Endothelial cell of umbilical vein (primary cell): ENCODE data around the gene CACNA2D2. TPM values are rescaled to one million over a fixed set of nuclear protein-coding genes. Genes with fewer than 3 reads are reported as not detected.

ENCODE experiments used
- BruUV-seq: library from RNA; stranded (reverse); fragments of 400-500 nt; replicated peaks from 2 replicates; lab custom pipeline; 2021; lab: Mats Ljungman, UMichigan
- CTCF ChIA-PET: fragments of 300-600, 350-600 bp; sonication (Branson Sonifier 250); formaldehyde crosslinking; loops from one replicate; lab custom pipeline; 2021; ENCODE audit warnings: antibody characterized with exemption, inconsistent platforms; lab: Charles Lee
- POLR2A ChIA-PET: fragments of 300-600, 350-600 bp; sonication (Branson Sonifier 250); formaldehyde crosslinking; loops from one replicate; lab custom pipeline; 2021; ENCODE audit warnings: antibody characterized with exemption, inconsistent platforms; lab: Charles Lee
- DNase-seq: peaks from one replicate; pipeline ENCODE4 v3.0.0-alpha.2; 2011; ENCODE audit warnings: low read depth, low spot score
- FAIRE-seq: peaks from 2 replicates; lab custom pipeline; 2011; peaks lifted over from hg19 to GRCh38; lab: Jason Lieb, UNC
- H2AFZ ChIP-seq: 2 replicates; pipeline ENCODE4 v1.6.0; 2012; ENCODE audit warnings: low read depth, low read length, control low read depth, inconsistent platforms
- H3K27ac ChIP-seq: 2 replicates; pipeline ENCODE4 v1.5.1; 2011; ENCODE audit warnings: low read depth, mild to moderate bottlenecking, control low read depth, low read length, moderate library complexity; ENCODE audit not compliant: insufficient read depth
- H3K27me3 ChIP-seq, 2 experiments: 2 replicates each; pipeline versions ENCODE4 v1.6.0 to v1.6.1; 2011; ENCODE audit warnings: low read length in 2 of 2, mixed read lengths in 1 of 2; ENCODE audit not compliant: control insufficient read depth in 2 of 2, insufficient read depth in 2 of 2
- H3K36me3 ChIP-seq, 2 experiments: 2 replicates in 1 of 2; 3 replicates in 1 of 2; pipeline ENCODE4 v1.5.1; 2011; ENCODE audit warnings: low read length in 2 of 2, mild to moderate bottlenecking in 1 of 2, moderate library complexity in 1 of 2; ENCODE audit not compliant: control insufficient read depth in 2 of 2, insufficient read depth in 2 of 2; ENCODE audit errors: extremely low read depth in 1 of 2
- H3K4me1 ChIP-seq: 3 replicates; pipeline ENCODE4 v1.5.1; 2011; ENCODE audit warnings: mild to moderate bottlenecking, low read length; ENCODE audit not compliant: control insufficient read depth, insufficient read depth; ENCODE audit errors: extremely low read depth
- H3K4me2 ChIP-seq: 2 replicates; pipeline ENCODE4 v1.6.1; 2011; ENCODE audit warnings: low read length, control low read depth, mixed read lengths; ENCODE audit not compliant: insufficient read depth
- H3K4me3 ChIP-seq, 3 experiments: fragments of 200-600 bp in 1 of 3; sonication (generic), shearing (Covaris generic) in 1 of 3; replicated peaks in 1 of 3; 2 replicates each; pipeline ENCODE4 v1.5.1; 2011 to 2016; ENCODE audit warnings: control low read depth in 3 of 3, low read length in 3 of 3, mild to moderate bottlenecking in 2 of 3, inconsistent platforms in 1 of 3, low read depth in 1 of 3, moderate library complexity in 1 of 3; ENCODE audit not compliant: insufficient read depth in 1 of 3
- H3K79me2 ChIP-seq: 2 replicates; pipeline ENCODE4 v1.6.0; 2012; ENCODE audit warnings: low read length, inconsistent platforms; ENCODE audit not compliant: control insufficient read depth, insufficient read depth
- H3K9ac ChIP-seq: replicated peaks from 2 replicates; pipeline ENCODE3; 2011; ENCODE audit warnings: low read length, control low read depth; ENCODE audit not compliant: insufficient read depth; ENCODE audit errors: extremely low read depth
- H3K9me1 ChIP-seq: replicated peaks from 3 replicates; pipeline ENCODE4 v1.6.0; 2011; ENCODE audit warnings: mild to moderate bottlenecking, low read length; ENCODE audit not compliant: control insufficient read depth, insufficient read depth; ENCODE audit errors: extremely low read depth
- H3K9me3 ChIP-seq: replicated peaks from 2 replicates; pipeline ENCODE4 v1.5.1; 2012; ENCODE audit warnings: low read length, inconsistent platforms; ENCODE audit not compliant: control insufficient read depth, insufficient read depth
- H4K20me1 ChIP-seq: replicated peaks from 2 replicates; pipeline ENCODE3; 2011; ENCODE audit warnings: mild to moderate bottlenecking, low read length; ENCODE audit not compliant: control insufficient read depth, insufficient read depth; ENCODE audit errors: extremely low read depth
- CTCF ChIP-seq, 2 donors: IDR thresholded peaks; 1 replicate in 1 of 2; 2 replicates in 1 of 2; pipeline ENCODE4 v1.5.1; 2011; ENCODE audit warnings: low read length in 2 of 2, mild to moderate bottlenecking in 2 of 2, moderate library complexity in 2 of 2, control low read depth in 1 of 2, inconsistent platforms in 1 of 2, low read depth in 1 of 2; ENCODE audit not compliant: insufficient read depth in 1 of 2; ENCODE audit errors: extremely low read depth in 1 of 2
- EZH2 ChIP-seq: IDR thresholded peaks from 2 replicates; pipeline ENCODE4 v1.6.1; 2012; ENCODE audit warnings: borderline replicate concordance, low read depth, mild to moderate bottlenecking, moderate library complexity, low read length, inconsistent platforms; ENCODE audit not compliant: severe bottlenecking
- FOS ChIP-seq: IDR thresholded peaks from 2 replicates; pipeline ENCODE4 v1.6.1; 2011; ENCODE audit warnings: mild to moderate bottlenecking, low read length, moderate library complexity, borderline replicate concordance; ENCODE audit not compliant: insufficient read depth
- GATA2 ChIP-seq: IDR thresholded peaks from 2 replicates; pipeline ENCODE4 v1.7.0; 2011; ENCODE audit warnings: low read depth, mild to moderate bottlenecking, moderate library complexity, mixed read lengths, low read length; ENCODE audit not compliant: insufficient read length, insufficient read depth
- JUN ChIP-seq: IDR thresholded peaks from 2 replicates; pipeline ENCODE4 v1.6.1; 2011; ENCODE audit warnings: borderline replicate concordance, low read depth; ENCODE audit not compliant: insufficient read length, insufficient read depth
- MAX ChIP-seq: IDR thresholded peaks from 2 replicates; pipeline ENCODE4 v1.6.1; 2011; ENCODE audit not compliant: insufficient read depth, insufficient read length
- MYC ChIP-seq: IDR thresholded peaks from one replicate; pipeline ENCODE4 v1.6.1; 2011; ENCODE audit warnings: mild to moderate bottlenecking, low read depth, low read length
- POLR2A ChIP-seq: IDR thresholded peaks from 2 replicates; pipeline ENCODE4 v1.6.1; 2012; ENCODE audit warnings: low read depth, mild to moderate bottlenecking, control low read depth, low read length
- POLR2AphosphoS5 ChIP-seq: IDR thresholded peaks from 2 replicates; pipeline ENCODE4 v1.6.1; 2012; ENCODE audit warnings: low read depth, mild to moderate bottlenecking, control low read depth, low read length, moderate library complexity; ENCODE audit not compliant: insufficient read depth
- dilution Hi-C: fragments of 300-500 bp; cut with MboI; formaldehyde crosslinking; loops from one replicate; pipeline ENCODE4 v1.15.0; 2019; ENCODE audit warnings: low sequenced_read_pairs; ENCODE audit not compliant: extremely low pct_ligation_motif_present
- intact Hi-C: fragments of 100-400 bp; cut with micrococcal nuclease; formaldehyde crosslinking; loops from one replicate; pipeline ENCODE4 v1.10.0; 2022
- polyA plus RNA-seq, 4 experiments: library from polyadenylated mRNA; depleted of rRNA in 3 of 4; stranded (reverse) in 3 of 4; unstranded in 1 of 4; fragments of >200 nt; gene quantifications; 2 replicates each; pipeline versions ENCODE4 v1.2.1 to v1.2.3, GENCODE V29; 2011 to 2012; ENCODE audit warnings: missing spikeins in 1 of 4
- total RNA-seq: library from RNA; stranded (reverse); gene quantifications from 2 replicates; pipeline ENCODE4 v1.2.3, GENCODE V29; 2021

CACNA2D2 gene
- total and polyA plus RNA-seq, 2 donors (not counting 3 experiments of a cell fraction or from before 2014, with no cell fraction given) = 0.15 TPM; not detected in 1

GRCh38 chr3:50359760-50360110, 143.7 kb downstream of the CACNA2D2 start:
- TF ChIP-seq GATA2 (no peak), POLR2AphosphoS5 (no peak), JUN (no peak), MAX (no peak), POLR2A (no peak), EZH2 (no peak), CTCF (IDR thresholded peaks at IDR 0.05; ENCODE audit: extremely low read depth in 1 of 2, insufficient read depth in 1 of 2, low read depth in 1 of 2, low read length in 2 of 2) (no peak), MYC (no peak), FOS (no peak)
- Histone ChIP-seq H3K9ac (no peak overlapping the region), H4K20me1 (peaks cover 6% of the 10 kb centered on the region), H2AFZ (peak overlapping the region; percentile 68), H3K27me3 (no peaks in the 10 kb centered on the region), H3K4me3 (no peak overlapping the region), H3K9me1 (no peaks in the 10 kb centered on the region), H3K4me2 (peak overlapping the region; percentile 6), H3K36me3 (peaks cover 0 to 9% of the 10 kb centered on the region in 2 experiments), H3K4me1 (peaks cover 35% of the 10 kb centered on the region), H3K27ac (no peak overlapping the region), H3K79me2 (peaks cover 43% of the 10 kb centered on the region), H3K9me3 (no peaks in the 10 kb centered on the region)
- dilution Hi-C loops (no loop called here), intact Hi-C loops (loop anchor here (1.0 to 5.0 kb wide), 4 partner anchors 8 to 1033 kb away; partner anchors contain the start of genes HEMK1, HYAL3, NAA80 and RBM15B)
- CTCF ChIA-PET = interaction anchor here (1.6 kb wide), 1 partner anchor 9 kb away, joined by 4 read pairs; the partner anchor contains the start of genes CYB561D2 and NPRL2
- POLR2A ChIA-PET = no interaction called here
- DNase-seq = no peak
- BruUV-seq = no TSS peak
- no peak for FAIRE-seq
